Measurements from ENCODE around the gene EPHB3. TPM values are rescaled to one million over a fixed set of nuclear protein-coding genes. Genes with fewer than 3 reads are reported as not detected.

EPHB3 gene
- polyA plus RNA-seq, 1 experiment = 1.9 TPM

GRCh38 chr3:184531626-184532280, 29.8 kb upstream of the EPHB3 start:
- DNase-seq (ENCODE audit: low read depth, low spot score) = no peak
- Histone ChIP-seq H3K9me3 (ENCODE audit: control insufficient read depth, insufficient read depth, low read length) (no peaks in the 10 kb centered on the region), H3K27ac (ENCODE audit: low read depth, low read length) (no peak overlapping the region), H3K4me3 (ENCODE audit: low read depth, low read length) (no peak overlapping the region), H3K27me3 (ENCODE audit: control insufficient read depth, insufficient read depth, low read length) (peaks cover 46% of the 10 kb centered on the region)
- no peak for TF ChIP-seq CTCF (IDR thresholded peaks at IDR 0.05; ENCODE audit: low read depth, low read length)
- CTCF ChIA-PET = interaction anchor here (1.0 to 1.3 kb wide), 3 partner anchors 18 to 160 kb away, joined by 3 to 8 read pairs (median 5); no protein-coding TSS in a partner anchor
- POLR2A ChIA-PET = no interaction called here

- no peak for DNase-seq (ENCODE audit: low read depth, low spot score)
- CTCF ChIA-PET = interaction anchor here (0.7 to 1.4 kb wide), 4 partner anchors 19 to 162 kb away, joined by 3 to 5 read pairs (median 4); no protein-coding TSS in a partner anchor
- no peak for TF ChIP-seq CTCF (IDR thresholded peaks at IDR 0.05; ENCODE audit: low read depth, low read length)
These were observed 28.4 kb upstream of the EPHB3 start for GRCh38 chr3:184532940-184533732.

GRCh38 chr3:184537885-184538665, 23.5 kb upstream of the EPHB3 start:
- no peaks in the 10 kb centered on the region; the same call in 1 of the 2 replicates for H3K9me3 ChIP-seq (ENCODE audit: control insufficient read depth, insufficient read depth, low read length)
- no peak for TF ChIP-seq CTCF (IDR thresholded peaks at IDR 0.05; ENCODE audit: low read depth, low read length)
- no peak for DNase-seq (ENCODE audit: low read depth, low spot score)
- ChIA-PET CTCF (interaction anchor here (0.9 to 10.7 kb wide), 3 partner anchors 24 to 167 kb away, joined by 3 to 215 read pairs (median 10); no protein-coding TSS in a partner anchor), POLR2A (interaction anchor here (1.2 kb wide), 1 partner anchor 152 kb away, joined by 3 read pairs; no protein-coding TSS in a partner anchor)
- H3K27ac ChIP-seq (ENCODE audit: low read depth, low read length) = no peak overlapping the region
- H3K4me3 ChIP-seq (ENCODE audit: low read depth, low read length) = no peak overlapping the region
- H3K27me3 ChIP-seq (ENCODE audit: control insufficient read depth, insufficient read depth, low read length) = peaks cover 49% of the 10 kb centered on the region

More at GRCh38 chr3:184532940-184533732, 28.4 kb upstream of the EPHB3 start:
- H3K27ac ChIP-seq (ENCODE audit: low read depth, low read length) = no peak overlapping the region
- H3K4me3 ChIP-seq (ENCODE audit: low read depth, low read length) = no peak overlapping the region
- POLR2A ChIA-PET = interaction anchor here (0.6 kb wide), 1 partner anchor 246 kb away, joined by 4 read pairs; no protein-coding TSS in a partner anchor
- peaks cover 48% of the 10 kb centered on the region for H3K27me3 ChIP-seq (ENCODE audit: control insufficient read depth, insufficient read depth, low read length)
- H3K9me3 ChIP-seq (ENCODE audit: control insufficient read depth, insufficient read depth, low read length) = no peaks in the 10 kb centered on the region

GRCh38 chr3:184538666-184539431, 22.7 kb upstream of the EPHB3 start:
- no peak overlapping the region for H3K4me3 ChIP-seq (ENCODE audit: low read depth, low read length)
- no peaks in the 10 kb centered on the region; the same call in 1 of the 2 replicates for H3K9me3 ChIP-seq (ENCODE audit: control insufficient read depth, insufficient read depth, low read length)
- peaks cover 49% of the 10 kb centered on the region for H3K27me3 ChIP-seq (ENCODE audit: control insufficient read depth, insufficient read depth, low read length)
- no peak for TF ChIP-seq CTCF (IDR thresholded peaks at IDR 0.05; ENCODE audit: low read depth, low read length)
- no peak for DNase-seq (ENCODE audit: low read depth, low spot score)
- CTCF ChIA-PET = interaction anchor here (1.4 to 10.7 kb wide), 3 partner anchors 22 to 167 kb away, joined by 4 to 215 read pairs (median 10); no protein-coding TSS in a partner anchor
- POLR2A ChIA-PET = interaction anchor here (1.2 kb wide), 1 partner anchor 153 kb away, joined by 3 read pairs; no protein-coding TSS in a partner anchor
- H3K27ac ChIP-seq (ENCODE audit: low read depth, low read length) = no peak overlapping the region
